ENCODE measurements around the gene ZNF487. TPM values are rescaled to one million over a fixed set of nuclear protein-coding genes. Genes with fewer than 3 reads are reported as not detected.
A peak's percentile ranks its signal among the peaks of the same experiment; 100 is the strongest.

The ZNF487 gene
- total and polyA plus RNA-seq, 2 of the 13 experiments (the other 11 are each of a cell fraction or from before 2014, with no cell fraction given): 7.4 to 8.8 TPM

GRCh38 chr10:43420369-43421200, 16.3 kb upstream of the ZNF487 start (continued):
- TF ChIP-seq ZNF761 (CRISPR knock-in tag; conservative IDR thresholded peaks at IDR 0.05): peak; percentile 93
- TF ChIP-seq GZF1 (CRISPR knock-in tag; IDR thresholded peaks at IDR 0.05): peak; percentile 56; the same call in 1 of the 2 replicates
- TF ChIP-seq MED1 (CRISPR knock-in tag; IDR thresholded peaks at IDR 0.05): peak; percentile 98
- peak; percentile 94 for TF ChIP-seq ELF3 (CRISPR knock-in tag; IDR thresholded peaks at IDR 0.05)
- TF ChIP-seq, protein P1, sequence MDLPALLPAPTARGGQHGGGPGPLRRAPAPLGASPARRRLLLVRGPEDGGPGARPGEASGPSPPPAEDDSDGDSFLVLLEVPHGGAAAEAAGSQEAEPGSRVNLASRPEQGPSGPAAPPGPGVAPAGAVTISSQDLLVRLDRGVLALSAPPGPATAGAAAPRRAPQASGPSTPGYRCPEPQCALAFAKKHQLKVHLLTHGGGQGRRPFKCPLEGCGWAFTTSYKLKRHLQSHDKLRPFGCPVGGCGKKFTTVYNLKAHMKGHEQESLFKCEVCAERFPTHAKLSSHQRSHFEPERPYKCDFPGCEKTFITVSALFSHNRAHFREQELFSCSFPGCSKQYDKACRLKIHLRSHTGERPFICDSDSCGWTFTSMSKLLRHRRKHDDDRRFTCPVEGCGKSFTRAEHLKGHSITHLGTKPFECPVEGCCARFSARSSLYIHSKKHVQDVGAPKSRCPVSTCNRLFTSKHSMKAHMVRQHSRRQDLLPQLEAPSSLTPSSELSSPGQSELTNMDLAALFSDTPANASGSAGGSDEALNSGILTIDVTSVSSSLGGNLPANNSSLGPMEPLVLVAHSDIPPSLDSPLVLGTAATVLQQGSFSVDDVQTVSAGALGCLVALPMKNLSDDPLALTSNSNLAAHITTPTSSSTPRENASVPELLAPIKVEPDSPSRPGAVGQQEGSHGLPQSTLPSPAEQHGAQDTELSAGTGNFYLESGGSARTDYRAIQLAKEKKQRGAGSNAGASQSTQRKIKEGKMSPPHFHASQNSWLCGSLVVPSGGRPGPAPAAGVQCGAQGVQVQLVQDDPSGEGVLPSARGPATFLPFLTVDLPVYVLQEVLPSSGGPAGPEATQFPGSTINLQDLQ (CRISPR knock-in tag; IDR thresholded peaks at IDR 0.05): peak; percentile 93; the same call in 1 of the 2 replicates
- peak; percentile 98 for TF ChIP-seq ZFP37 (CRISPR knock-in tag; IDR thresholded peaks at IDR 0.05; ENCODE audit: borderline replicate concordance)
- TF ChIP-seq, protein P2, sequence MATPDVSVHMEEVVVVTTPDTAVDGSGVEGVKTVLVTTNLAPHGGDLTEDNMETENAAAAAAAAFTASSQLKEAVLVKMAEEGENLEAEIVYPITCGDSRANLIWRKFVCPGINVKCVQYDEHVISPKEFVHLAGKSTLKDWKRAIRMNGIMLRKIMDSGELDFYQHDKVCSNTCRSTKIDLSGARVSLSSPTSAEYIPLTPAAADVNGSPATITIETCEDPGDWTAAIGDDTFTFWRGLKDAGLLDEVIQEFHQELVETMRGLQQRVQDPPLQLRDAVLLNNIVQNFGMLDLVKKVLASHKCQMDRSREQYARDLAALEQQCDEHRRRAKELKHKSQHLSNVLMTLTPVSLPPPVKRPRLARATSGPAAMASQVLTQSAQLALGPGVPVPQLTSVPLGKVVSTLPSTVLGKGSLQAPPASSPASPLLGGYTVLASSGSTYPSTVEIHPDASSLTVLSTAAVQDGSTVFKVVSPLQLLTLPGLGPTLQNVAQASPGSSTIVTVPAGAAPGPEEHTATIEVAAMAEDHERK (CRISPR knock-in tag; IDR thresholded peaks at IDR 0.05; ENCODE audit: low read depth): peak; percentile 65; the same call in 1 of the 2 replicates
- TF ChIP-seq ZNF749 (CRISPR knock-in tag; IDR thresholded peaks at IDR 0.05; ENCODE audit: borderline replicate concordance): peak; percentile 98
- TF ChIP-seq PRMT3 (CRISPR knock-in tag; IDR thresholded peaks at IDR 0.05; ENCODE audit: borderline replicate concordance, low read depth): peak; percentile 99
- peak; percentile 98 for TF ChIP-seq ZNF138 (CRISPR knock-in tag; IDR thresholded peaks at IDR 0.05; ENCODE audit: low read depth)
- peak; percentile 80 for TF ChIP-seq E2F1 (CRISPR knock-in tag; IDR thresholded peaks at IDR 0.05)
- peak; percentile 88; the same call in 1 of the 2 replicates for TF ChIP-seq ZFP36L1 (CRISPR knock-in tag; IDR thresholded peaks at IDR 0.05)
- TF ChIP-seq PHF8 (CRISPR knock-in tag; IDR thresholded peaks at IDR 0.05): peak; percentile 68
- no peak for TF ChIP-seq NONO (IDR thresholded peaks at IDR 0.05)
- TF ChIP-seq NONO (CRISPR knock-in tag; conservative IDR thresholded peaks at IDR 0.05): peak; percentile 75; the same call in 1 of the 2 replicates
- peak; percentile 79; the same call in 1 of the 2 replicates for TF ChIP-seq THAP9 (CRISPR knock-in tag; IDR thresholded peaks at IDR 0.05; ENCODE audit: borderline replicate concordance)
- TF ChIP-seq AKAP8 (CRISPR knock-in tag; IDR thresholded peaks at IDR 0.05): peak; percentile 89
- TF ChIP-seq POLR2AphosphoS2 (IDR thresholded peaks at IDR 0.05; ENCODE audit: low read depth, low read length): no peak
- peak; percentile 80 for TF ChIP-seq DRAP1 (CRISPR knock-in tag; IDR thresholded peaks at IDR 0.05)
- TF ChIP-seq CHD4 (IDR thresholded peaks at IDR 0.05; ENCODE audit: borderline replicate concordance, low read length): no peak

All from HepG2 (cell line).